Heart left ventricle (tissue), 16 donors: ENCODE data around the gene ST7. TPM values are rescaled to one million over a fixed set of nuclear protein-coding genes. Genes with fewer than 3 reads are reported as not detected.

Source experiments
- ATAC-seq, 4 donors: fragments of 200-7000 bp; cut with Tn5 transposase; one replicate each; pipeline ENCODE4 v1.9.1; 2020 to 2022; ENCODE audit warnings: moderate library complexity in 4 of 4, mild to moderate bottlenecking in 3 of 4, moderate number of reproducible peaks in 1 of 4
- DNase-seq, 5 donors: peaks; one replicate each; pipeline ENCODE4 v3.0.0-alpha.2; 2020
- H3K27ac ChIP-seq, 12 donors: fragments of 200-600 bp; sonication (generic) in 4 of 12; one replicate each; pipeline versions ENCODE4 v1.5.0 to v1.8.0; 2016 to 2022; ENCODE audit warnings: mild to moderate bottlenecking in 2 of 12
- H3K27me3 ChIP-seq, 9 donors: fragments of 200-600 bp; sonication (generic) in 2 of 9; one replicate each; pipeline versions ENCODE4 v1.5.1 to v1.8.0; 2016 to 2022; ENCODE audit warnings: mild to moderate bottlenecking in 3 of 9
- H3K36me3 ChIP-seq, 9 donors: fragments of 200-600 bp; sonication (generic) in 2 of 9; one replicate each; pipeline versions ENCODE4 v1.5.0 to v1.8.0; 2018 to 2022; ENCODE audit warnings: mild to moderate bottlenecking in 2 of 9
- H3K4me1 ChIP-seq, 12 donors: fragments of 200-600 bp; sonication (generic) in 4 of 12; one replicate each; pipeline versions ENCODE4 v1.5.0 to v1.8.0; 2016 to 2022; ENCODE audit warnings: mild to moderate bottlenecking in 3 of 12
- H3K4me3 ChIP-seq, 12 donors: fragments of 200-600 bp; sonication (generic) in 4 of 12; one replicate each; pipeline versions ENCODE4 v1.5.0 to v1.8.0; 2017 to 2022; ENCODE audit warnings: mild to moderate bottlenecking in 9 of 12, moderate library complexity in 4 of 12
- H3K9me3 ChIP-seq, 12 donors: fragments of 200-600 bp; sonication (generic) in 4 of 12; one replicate each; pipeline versions ENCODE4 v1.5.0 to v1.8.0; 2016 to 2022; ENCODE audit warnings: mild to moderate bottlenecking in 1 of 12
- POLR2A ChIP-seq, 2 donors: fragments of 450-650 bp; IDR thresholded peaks; one replicate each; pipeline ENCODE4 v1.6.1; 2017; ENCODE audit warnings: antibody characterized with exemption in 2 of 2, mild to moderate bottlenecking in 2 of 2, moderate library complexity in 2 of 2
- WGBS, 4 donors: extraction: QIAGEN DNeasy Blood & Tissue Kit in 2 of 4; methylation state at CpG; one replicate each; pipeline versions ENCODE4 v1.1.5 to v1.1.7; 2013 to 2018; 5-methylcytosine and 5-hydroxymethylcytosine counted together
- intact Hi-C, 10 donors: fragments of 100-400 bp; cut with DNase I; formaldehyde crosslinking; loops; one replicate each; pipeline versions ENCODE4 v1.11.1 to v1.14.2; 2022
- polyA plus RNA-seq, 2 donors: library from polyadenylated mRNA; stranded (reverse); fragments of 200-250 nt; gene quantifications; one replicate each; pipeline ENCODE4 v1.2.3, GENCODE V29; 2013
- total RNA-seq, 9 donors: library from RNA; depleted of rRNA in 2 of 9; stranded (reverse); fragments of >200 nt in 2 of 9; fragmentation: NEBNext Ultra II Directional in 3 of 9; extraction: Animal tissue kit (Norgen Biotek cat#: 25700) in 3 of 9; gene quantifications; one replicate each; pipeline versions ENCODE4 v1.1.0 to v1.2.4, GENCODE V29; 2016 to 2023
- TF ChIP-seq, protein P1 (sequence below), 12 donors: fragments of 200-600 bp; sonication (generic) in 4 of 12; IDR thresholded peaks; one replicate each; pipeline versions ENCODE4 v1.5.0 to v1.8.0; 2018 to 2022; ENCODE audit warnings: antibody characterized with exemption in 12 of 12, mild to moderate bottlenecking in 5 of 12
- donor health status: ischemic (EF 13 %, LVEDD 7.1; RV severe dilation, severe dysfunction).
- donor health status: healthy with polysubstance abuse.
- donor health status: DM: no; HTN: yes; CAD: no.
- donor health status: DM: no; HTN: no; CAD: no.
- donor health status: ischemic (EF 25% LVEDD 6.9; RV normal size, moderate dysfunction).
- donor health status: ischemic (EF 25% LVEDD 5.7; RV mildly dilated, moderate dysfunction).
- donor health status: healthy.
- donor health status: DM: yes; HTN: yes; CAD: no.
- donor health status: ischemic (EF 35%, LVEDD 5.7; RV mildly dilated, moderate dysfunction).
- donor health status: nonischemic (EF 11% LVEDD 7.7; RV severe dilation, severe dysfunction).
- donor health status: DM: yes; HTN: yes; CAD: no.
- donor health status: PGD.
- donor health status: ischemic (EF 29% LVEDD 5.4; RV normal size, mild dysfunction).
- donor health status: nonischemic (EF 23%, LVEDD 6.1; RV moderate dilation, normal function).

Gene ST7
- total and polyA plus RNA-seq, 11 donors = 16.0 to 41.3 (median 25.5) TPM

GRCh38 chr7:117149692-117150091, 196.4 kb downstream of the ST7 start:
- Histone ChIP-seq H3K4me1 (peaks cover 0 to 30% (median 8%) of the 10 kb centered on the region in 12 donors), H3K9me3 (no peaks in the 10 kb centered on the region), H3K4me3 (no peak overlapping the region), H3K36me3 (peaks cover 0 to 4% (median 0%) of the 10 kb centered on the region in 9 donors), H3K27me3 (no peaks in the 10 kb centered on the region), H3K27ac (no peak overlapping the region)
- ATAC-seq = no peak
- DNase-seq = no peak
- no peak for TF ChIP-seq POLR2A (IDR thresholded peaks at IDR 0.05)
- TF ChIP-seq, protein P1, sequence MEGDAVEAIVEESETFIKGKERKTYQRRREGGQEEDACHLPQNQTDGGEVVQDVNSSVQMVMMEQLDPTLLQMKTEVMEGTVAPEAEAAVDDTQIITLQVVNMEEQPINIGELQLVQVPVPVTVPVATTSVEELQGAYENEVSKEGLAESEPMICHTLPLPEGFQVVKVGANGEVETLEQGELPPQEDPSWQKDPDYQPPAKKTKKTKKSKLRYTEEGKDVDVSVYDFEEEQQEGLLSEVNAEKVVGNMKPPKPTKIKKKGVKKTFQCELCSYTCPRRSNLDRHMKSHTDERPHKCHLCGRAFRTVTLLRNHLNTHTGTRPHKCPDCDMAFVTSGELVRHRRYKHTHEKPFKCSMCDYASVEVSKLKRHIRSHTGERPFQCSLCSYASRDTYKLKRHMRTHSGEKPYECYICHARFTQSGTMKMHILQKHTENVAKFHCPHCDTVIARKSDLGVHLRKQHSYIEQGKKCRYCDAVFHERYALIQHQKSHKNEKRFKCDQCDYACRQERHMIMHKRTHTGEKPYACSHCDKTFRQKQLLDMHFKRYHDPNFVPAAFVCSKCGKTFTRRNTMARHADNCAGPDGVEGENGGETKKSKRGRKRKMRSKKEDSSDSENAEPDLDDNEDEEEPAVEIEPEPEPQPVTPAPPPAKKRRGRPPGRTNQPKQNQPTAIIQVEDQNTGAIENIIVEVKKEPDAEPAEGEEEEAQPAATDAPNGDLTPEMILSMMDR (IDR thresholded peaks at IDR 0.05) = no peak
- WGBS, 4 donors = 63 to 94% (median 84%) methylated on average over 3 of the region's 3 CpGs
- intact Hi-C loops = no loop called here

DNA sequence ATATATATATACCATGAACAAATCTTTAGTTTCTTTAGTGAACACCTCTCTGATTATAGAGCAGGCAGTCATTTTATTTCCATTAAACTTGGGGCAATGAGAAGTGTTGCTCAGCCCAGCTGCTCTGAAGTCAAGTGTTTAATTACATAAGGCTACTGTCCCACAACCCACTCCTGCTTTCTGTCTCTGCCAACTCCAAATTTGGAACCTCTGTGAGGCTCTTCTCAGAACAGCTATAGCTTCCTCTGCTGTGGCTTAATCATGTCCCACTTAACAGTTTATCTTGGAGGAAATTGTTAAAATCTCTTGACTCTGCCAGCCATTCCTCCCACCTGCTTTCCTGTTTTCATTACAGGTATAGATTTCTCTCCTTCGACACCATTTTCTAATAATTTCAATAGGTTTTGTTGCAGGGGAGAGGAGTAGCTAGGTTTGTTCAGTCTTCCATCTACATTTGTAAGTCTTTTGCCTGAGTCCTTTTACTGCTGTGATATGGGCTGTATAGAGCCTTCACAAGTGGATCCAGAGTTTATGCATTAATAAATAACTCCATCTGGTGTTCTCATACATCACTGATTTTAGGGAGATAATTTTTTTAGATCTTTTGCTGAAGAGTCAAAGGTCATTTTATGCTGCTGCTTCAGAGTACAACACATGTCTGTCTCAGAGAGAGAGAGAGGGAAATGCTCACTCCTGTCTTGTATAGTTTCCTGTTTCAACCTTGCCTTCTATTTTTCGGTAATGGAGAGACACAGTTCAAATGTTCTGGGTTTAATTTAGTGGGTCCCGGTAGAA, 199.1 kb downstream of the ST7 start:
- no peak overlapping the region for H3K4me3 ChIP-seq
- WGBS, 4 donors = 68 to 80% (median 73%) methylated on average over 3 of the region's 3 CpGs
- H3K27me3 ChIP-seq = no peaks in the 10 kb centered on the region
- DNase-seq (peak in 1 of 5 donors; percentile 25), ATAC-seq (peak; percentile 68 to 86 (median 82))
- H3K9me3 ChIP-seq = no peaks in the 10 kb centered on the region
- intact Hi-C loops = no loop called here
- H3K4me1 ChIP-seq = peaks cover 0 to 55% (median 18%) of the 10 kb centered on the region in 12 donors
- H3K27ac ChIP-seq = no peak overlapping the region
- H3K36me3 ChIP-seq = no peaks in the 10 kb centered on the region
- no peak for TF ChIP-seq POLR2A (IDR thresholded peaks at IDR 0.05)
- TF ChIP-seq, protein P1 (IDR thresholded peaks at IDR 0.05) = no peak

DNA sequence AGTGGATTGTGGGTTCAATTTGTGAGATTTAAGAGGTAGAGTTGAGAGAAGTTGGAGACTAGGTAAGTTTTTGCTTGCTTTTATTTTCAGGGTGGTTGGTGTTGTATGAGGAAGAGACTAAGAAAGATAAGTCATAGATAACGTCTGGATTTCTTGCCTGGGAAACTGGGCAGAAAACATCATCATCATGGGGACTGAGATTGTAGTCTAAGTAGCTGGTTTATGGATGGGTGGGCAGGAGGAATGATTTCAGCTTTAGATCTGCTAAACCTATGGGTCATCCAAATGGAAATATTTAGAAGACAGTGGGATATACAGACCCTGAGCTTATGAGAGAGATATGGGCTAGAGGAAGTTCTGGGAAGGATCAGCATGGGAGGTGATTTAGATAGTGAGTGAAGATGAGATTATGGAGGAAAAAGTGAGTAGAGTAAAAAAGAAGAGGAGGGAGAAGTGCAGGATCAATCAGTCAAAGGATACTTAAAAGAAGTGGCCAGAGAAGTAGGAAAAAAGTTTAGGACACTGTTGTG, 199.8 kb downstream of the ST7 start:
- Histone ChIP-seq H3K36me3 (no peaks in the 10 kb centered on the region), H3K9me3 (no peaks in the 10 kb centered on the region), H3K27ac (no peak overlapping the region), H3K27me3 (no peaks in the 10 kb centered on the region), H3K4me3 (no peak overlapping the region), H3K4me1 (peaks cover 0 to 62% (median 25%) of the 10 kb centered on the region in 12 donors)
- DNase-seq (no peak), ATAC-seq (no peak)
- TF ChIP-seq, protein P1 (IDR thresholded peaks at IDR 0.05) = no peak
- WGBS, 4 donors = 65 to 84% (median 67%) methylated on average over 1 of the region's 1 CpG
- intact Hi-C loops = no loop called here

DNA sequence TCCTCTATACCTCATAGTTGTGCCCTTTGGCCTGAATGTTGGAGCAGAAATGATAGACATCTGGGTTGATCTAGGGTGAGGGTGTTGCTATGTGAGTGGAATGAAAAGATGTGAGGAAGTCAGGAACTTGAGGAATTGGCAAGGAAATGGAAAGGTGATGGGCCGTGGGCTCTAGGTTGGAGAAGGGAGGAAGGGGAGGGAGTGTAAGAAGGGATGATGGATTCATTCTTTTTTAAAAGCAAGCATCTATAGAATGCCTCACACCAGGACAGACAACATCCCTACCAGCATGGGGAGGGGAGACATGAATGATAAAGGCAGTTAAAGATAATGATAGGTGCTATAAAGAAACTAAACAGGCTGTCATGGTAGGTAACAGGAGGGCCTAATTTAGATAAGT, 201.4 kb downstream of the ST7 start:
- H3K4me3 ChIP-seq = no peak overlapping the region
- intact Hi-C loops = no loop called here
- H3K9me3 ChIP-seq = no peaks in the 10 kb centered on the region
- TF ChIP-seq, protein P1 (IDR thresholded peaks at IDR 0.05) = no peak
- H3K27ac ChIP-seq = no peak overlapping the region
- H3K27me3 ChIP-seq = no peaks in the 10 kb centered on the region
- DNase-seq (no peak), ATAC-seq (no peak)
- 68 to 91% (median 81%) methylated on average over 1 of the region's 1 CpG for WGBS, 4 donors
- H3K4me1 ChIP-seq = peaks cover 0 to 74% (median 32%) of the 10 kb centered on the region in 12 donors
- H3K36me3 ChIP-seq = no peaks in the 10 kb centered on the region
